Suprapubic skin (tissue), 4 donors: ENCODE measurements around the gene TEX29. TPM values are rescaled to one million over a fixed set of nuclear protein-coding genes. Genes with fewer than 3 reads are reported as not detected.

Source experiments
- DNase-seq, 2 donors: peaks; one replicate each; pipeline ENCODE4 v3.0.0-alpha.2; 2019; ENCODE audit warnings: low spot score in 2 of 2
- H3K27ac ChIP-seq: fragments of 200-600 bp; sonication (generic); one replicate; pipeline ENCODE4 v1.5.1; 2019
- H3K27me3 ChIP-seq: fragments of 200-600 bp; sonication (generic); one replicate; pipeline ENCODE4 v1.5.1; 2019
- H3K36me3 ChIP-seq: fragments of 200-600 bp; sonication (generic); one replicate; pipeline ENCODE4 v1.5.1; 2019
- H3K4me1 ChIP-seq: fragments of 200-600 bp; sonication (generic); one replicate; pipeline ENCODE4 v1.5.1; 2019
- H3K4me3 ChIP-seq: fragments of 200-600 bp; sonication (generic); one replicate; pipeline ENCODE4 v1.5.1; 2019; ENCODE audit warnings: mild to moderate bottlenecking
- H3K9me3 ChIP-seq: fragments of 200-600 bp; sonication (generic); one replicate; pipeline ENCODE4 v1.5.1; 2019
- EP300 ChIP-seq: sonication (generic); formaldehyde crosslinking; IDR thresholded peaks from one replicate; pipeline ENCODE4 v1.6.1; 2017; ENCODE audit warnings: antibody characterized with exemption
- POLR2A ChIP-seq, 2 donors: fragments of 450-650 bp; IDR thresholded peaks; one replicate each; pipeline ENCODE4 v1.6.1; 2017; ENCODE audit warnings: antibody characterized with exemption in 2 of 2, mild to moderate bottlenecking in 2 of 2, moderate library complexity in 2 of 2
- POLR2AphosphoS5 ChIP-seq, 3 donors: sonication (generic); formaldehyde crosslinking; IDR thresholded peaks; one replicate each; pipeline ENCODE4 v1.6.1; 2017; ENCODE audit warnings: antibody characterized with exemption in 3 of 3
- WGBS: methylation state at CpG from one replicate; pipeline ENCODE4 v1.1.5; 2018; 5-methylcytosine and 5-hydroxymethylcytosine counted together
- total RNA-seq, 4 donors: library from RNA; depleted of rRNA; stranded (reverse); fragments of >200 nt; gene quantifications; one replicate each; pipeline ENCODE4 v1.1.0, GENCODE V29; 2016
- TF ChIP-seq, protein P1 (sequence below), 2 donors: fragments of 200-600 bp in 1 of 2; fragments of 450-650 bp in 1 of 2; sonication (generic) in 1 of 2; IDR thresholded peaks; one replicate each; pipeline ENCODE4 v1.5.1; 2016 to 2019; ENCODE audit warnings: antibody characterized with exemption in 2 of 2, mild to moderate bottlenecking in 1 of 2, moderate library complexity in 1 of 2

TEX29 gene
- total RNA-seq, 4 donors from 2014 or later: not detected

DNA sequence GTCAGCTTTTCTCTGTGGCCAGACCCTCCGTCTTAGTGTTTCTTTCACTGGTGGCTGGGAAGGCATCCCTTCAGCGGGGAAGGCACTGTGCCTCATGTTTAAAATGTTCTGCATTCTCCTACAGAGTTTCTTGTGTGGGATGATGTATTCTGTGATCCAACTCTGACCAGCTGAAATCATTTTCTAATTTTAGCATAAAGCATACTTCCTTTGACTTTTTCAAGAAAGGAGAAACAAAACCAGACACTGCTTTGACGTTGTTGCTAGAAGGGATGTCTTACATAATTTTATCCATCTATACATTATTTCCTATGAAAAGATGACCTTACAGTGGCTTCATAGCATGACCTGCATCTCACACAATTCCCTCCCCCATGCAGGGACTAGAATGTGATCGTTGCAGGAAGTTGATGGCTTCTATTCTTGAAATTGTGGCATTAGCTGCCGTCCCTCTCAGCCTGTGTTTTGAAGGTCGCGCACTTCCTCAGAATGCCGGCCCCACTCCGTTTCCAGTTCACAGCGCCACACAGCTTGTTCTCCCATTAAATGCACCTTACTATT, 38.6 kb upstream of the TEX29 start:
- Histone ChIP-seq H3K27ac (peak overlapping the region; percentile 48), H3K4me3 (no peak overlapping the region), H3K36me3 (peaks cover 81% of the 10 kb centered on the region), H3K4me1 (peaks cover 19% of the 10 kb centered on the region), H3K27me3 (no peaks in the 10 kb centered on the region), H3K9me3 (no peaks in the 10 kb centered on the region)
- WGBS: 58% methylated on average over 10 of the region's 10 CpGs
- TF ChIP-seq POLR2AphosphoS5 (IDR thresholded peaks at IDR 0.05) (no peak), POLR2A (IDR thresholded peaks at IDR 0.05) (no peak)
- TF ChIP-seq, protein P1, sequence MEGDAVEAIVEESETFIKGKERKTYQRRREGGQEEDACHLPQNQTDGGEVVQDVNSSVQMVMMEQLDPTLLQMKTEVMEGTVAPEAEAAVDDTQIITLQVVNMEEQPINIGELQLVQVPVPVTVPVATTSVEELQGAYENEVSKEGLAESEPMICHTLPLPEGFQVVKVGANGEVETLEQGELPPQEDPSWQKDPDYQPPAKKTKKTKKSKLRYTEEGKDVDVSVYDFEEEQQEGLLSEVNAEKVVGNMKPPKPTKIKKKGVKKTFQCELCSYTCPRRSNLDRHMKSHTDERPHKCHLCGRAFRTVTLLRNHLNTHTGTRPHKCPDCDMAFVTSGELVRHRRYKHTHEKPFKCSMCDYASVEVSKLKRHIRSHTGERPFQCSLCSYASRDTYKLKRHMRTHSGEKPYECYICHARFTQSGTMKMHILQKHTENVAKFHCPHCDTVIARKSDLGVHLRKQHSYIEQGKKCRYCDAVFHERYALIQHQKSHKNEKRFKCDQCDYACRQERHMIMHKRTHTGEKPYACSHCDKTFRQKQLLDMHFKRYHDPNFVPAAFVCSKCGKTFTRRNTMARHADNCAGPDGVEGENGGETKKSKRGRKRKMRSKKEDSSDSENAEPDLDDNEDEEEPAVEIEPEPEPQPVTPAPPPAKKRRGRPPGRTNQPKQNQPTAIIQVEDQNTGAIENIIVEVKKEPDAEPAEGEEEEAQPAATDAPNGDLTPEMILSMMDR (IDR thresholded peaks at IDR 0.05): no peak
- no peak for DNase-seq

DNA sequence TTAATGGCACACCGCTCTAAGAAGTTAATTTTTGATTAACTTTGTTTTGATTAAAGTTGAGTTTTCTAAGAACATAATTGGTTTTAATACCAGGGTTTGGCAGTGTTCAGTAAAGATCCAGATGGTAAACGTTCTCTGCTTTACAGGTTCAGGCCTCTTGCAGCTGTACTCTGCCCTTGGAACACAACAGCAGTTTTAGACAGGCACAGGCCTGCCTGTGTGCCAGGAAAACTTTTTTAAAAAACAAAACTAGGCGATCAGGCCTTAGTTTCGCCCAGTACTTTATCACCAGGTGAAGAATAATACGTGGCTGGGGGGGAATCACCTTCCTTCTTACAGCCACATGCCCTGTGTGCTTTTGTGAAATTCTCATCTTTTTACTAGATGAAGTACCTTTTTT, 38.0 kb upstream of the TEX29 start:
- H3K9me3 ChIP-seq: no peaks in the 10 kb centered on the region
- peaks cover 19% of the 10 kb centered on the region for H3K4me1 ChIP-seq
- peak overlapping the region; percentile 48 for H3K27ac ChIP-seq
- peaks cover 85% of the 10 kb centered on the region for H3K36me3 ChIP-seq
- no peak for TF ChIP-seq EP300
- H3K27me3 ChIP-seq: no peaks in the 10 kb centered on the region
- no peak overlapping the region for H3K4me3 ChIP-seq
- DNase-seq: no peak
- WGBS: 58% methylated on average over 5 of the region's 5 CpGs

DNA sequence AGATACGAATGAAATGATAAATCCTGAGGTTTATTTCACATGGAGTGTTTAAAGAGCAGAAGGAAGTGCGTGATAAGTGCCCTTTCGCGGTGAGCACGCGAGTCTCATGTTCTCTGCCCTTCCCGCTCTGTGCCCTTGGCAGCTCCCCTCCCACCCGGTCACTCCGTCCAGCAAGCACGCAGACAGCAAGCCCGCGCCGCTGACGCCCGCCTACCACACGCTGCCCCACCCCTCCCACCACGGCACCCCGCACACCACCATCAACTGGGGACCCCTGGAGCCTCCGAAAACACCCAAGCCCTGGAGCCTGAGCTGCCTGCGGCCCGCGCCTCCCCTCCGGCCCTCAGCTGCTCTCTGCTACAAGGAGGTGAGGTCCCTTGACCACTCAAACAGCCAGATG, 37.4 kb upstream of the TEX29 start:
- TF ChIP-seq POLR2AphosphoS5 (IDR thresholded peaks at IDR 0.05): no peak
- TF ChIP-seq POLR2A (IDR thresholded peaks at IDR 0.05): no peak
- TF ChIP-seq EP300: no peak
- TF ChIP-seq, protein P1 (IDR thresholded peaks at IDR 0.05): no peak
- WGBS: 90% methylated on average over 23 of the region's 23 CpGs
- Histone ChIP-seq H3K4me3 (no peak overlapping the region), H3K4me1 (peaks cover 19% of the 10 kb centered on the region), H3K27ac (peak overlapping the region; percentile 48), H3K36me3 (peaks cover 85% of the 10 kb centered on the region), H3K9me3 (no peaks in the 10 kb centered on the region), H3K27me3 (no peaks in the 10 kb centered on the region)
- no peak for DNase-seq

DNA sequence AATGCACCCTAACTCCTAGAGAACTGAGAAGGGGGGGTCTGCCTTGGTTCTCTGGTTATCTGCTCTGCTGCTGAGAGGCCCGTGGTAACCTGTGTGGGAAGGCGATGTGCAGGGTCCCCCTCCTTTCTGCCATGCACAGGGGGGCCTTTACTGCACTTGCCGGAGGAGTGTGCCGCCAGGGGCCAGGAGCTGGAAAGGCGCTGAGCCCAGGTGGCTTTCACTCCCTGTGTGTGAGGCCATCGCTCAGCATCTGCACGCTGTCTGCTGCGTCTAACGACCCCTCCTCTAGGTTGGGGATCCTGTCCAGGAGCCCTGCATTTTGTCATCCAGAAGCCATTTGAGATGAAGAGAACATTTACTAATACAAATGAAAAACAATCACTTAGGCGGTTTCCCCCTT, 37.0 kb upstream of the TEX29 start:
- Histone ChIP-seq H3K36me3 (peaks cover 85% of the 10 kb centered on the region), H3K4me3 (no peak overlapping the region), H3K27ac (no peak overlapping the region), H3K4me1 (peaks cover 19% of the 10 kb centered on the region), H3K9me3 (no peaks in the 10 kb centered on the region), H3K27me3 (no peaks in the 10 kb centered on the region)
- no peak for TF ChIP-seq POLR2A (IDR thresholded peaks at IDR 0.05)
- TF ChIP-seq, protein P1 (IDR thresholded peaks at IDR 0.05): no peak
- no peak for TF ChIP-seq EP300
- WGBS: 89% methylated on average over 7 of the region's 10 CpGs
- no peak for DNase-seq

DNA sequence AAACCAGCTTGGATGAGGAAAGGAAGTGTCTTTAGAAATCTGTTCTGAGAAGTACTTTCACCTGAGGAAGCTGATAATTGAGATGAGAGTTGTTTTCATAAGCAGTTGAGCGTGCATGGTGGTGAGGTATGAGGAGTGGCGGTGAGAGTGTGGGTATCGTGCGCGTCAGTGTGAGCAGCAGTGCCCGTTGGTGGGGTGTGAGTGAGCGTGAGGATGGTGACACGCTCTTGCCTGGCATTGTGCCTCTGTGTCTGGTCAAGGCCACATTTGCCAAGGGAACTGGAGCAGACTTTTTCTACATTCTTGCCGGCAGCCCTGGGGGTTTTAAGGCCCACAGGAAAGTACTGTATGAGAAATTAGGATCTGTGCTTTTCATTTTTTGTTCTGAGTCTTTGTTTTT, 36.5 kb upstream of the TEX29 start:
- H3K36me3 ChIP-seq: peaks cover 82% of the 10 kb centered on the region
- H3K9me3 ChIP-seq: no peaks in the 10 kb centered on the region
- WGBS: 87% methylated on average over 9 of the region's 9 CpGs
- H3K4me3 ChIP-seq: no peak overlapping the region
- no peaks in the 10 kb centered on the region for H3K27me3 ChIP-seq
- no peak overlapping the region for H3K27ac ChIP-seq
- no peak for TF ChIP-seq EP300
- no peak for TF ChIP-seq POLR2AphosphoS5 (IDR thresholded peaks at IDR 0.05)
- TF ChIP-seq, protein P1 (IDR thresholded peaks at IDR 0.05): no peak
- TF ChIP-seq POLR2A (IDR thresholded peaks at IDR 0.05): no peak
- DNase-seq: no peak
- peaks cover 19% of the 10 kb centered on the region for H3K4me1 ChIP-seq

DNA sequence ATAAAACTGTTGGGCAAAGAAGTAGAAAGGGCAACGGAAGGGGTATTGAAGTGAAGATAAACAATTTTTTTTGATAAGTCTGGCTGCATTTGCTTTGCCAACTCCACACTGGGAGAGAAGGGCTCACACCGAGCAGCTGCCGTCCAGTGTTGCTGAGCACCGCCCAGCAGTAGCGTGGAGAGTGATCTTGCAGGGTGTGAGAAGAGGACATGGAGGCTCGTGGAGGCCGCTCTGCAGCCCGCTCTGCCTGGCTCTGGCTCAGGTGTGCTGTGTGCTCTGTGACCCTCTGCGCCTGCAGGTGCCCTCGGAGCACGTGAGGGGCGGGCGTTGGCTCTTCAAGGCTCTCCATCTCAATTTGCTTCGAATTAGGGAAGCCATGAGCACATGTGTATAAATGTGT, 35.9 kb upstream of the TEX29 start:
- 88% methylated on average over 14 of the region's 14 CpGs for WGBS
- TF ChIP-seq POLR2AphosphoS5 (IDR thresholded peaks at IDR 0.05) (no peak), POLR2A (IDR thresholded peaks at IDR 0.05) (no peak), EP300 (no peak)
- TF ChIP-seq, protein P1 (IDR thresholded peaks at IDR 0.05): no peak
- H3K27ac ChIP-seq: no peak overlapping the region

More for the DNA sequence above, 35.9 kb upstream of the TEX29 start:
- Histone ChIP-seq H3K4me1 (peaks cover 19% of the 10 kb centered on the region), H3K36me3 (peaks cover 82% of the 10 kb centered on the region), H3K27me3 (no peaks in the 10 kb centered on the region), H3K4me3 (no peak overlapping the region), H3K9me3 (no peaks in the 10 kb centered on the region)
- no peak for DNase-seq
